H1 (cell line): ENCODE measurements around the gene SOX2. TPM values are rescaled to one million over a fixed set of nuclear protein-coding genes. Genes with fewer than 3 reads are reported as not detected.

Experiments
- CHD7 ChIP-seq: fragments of 300-600 bp; sonication (generic); IDR thresholded peaks from 2 replicates; pipeline ENCODE4 v1.7.1; 2012; ENCODE audit warnings: low read length, moderate library complexity, mild to moderate bottlenecking, inconsistent platforms; ENCODE audit not compliant: insufficient replicate concordance
- polyA plus RNA-seq, 7 experiments: library from polyadenylated mRNA; depleted of rRNA in 3 of 7; stranded (reverse) in 5 of 7; unstranded in 2 of 7; fragments of >200 nt in 5 of 7; fragments of 200-250 nt in 2 of 7; gene quantifications; 1 replicate in 5 of 7; 2 replicates in 1 of 7; 4 replicates in 1 of 7; pipeline versions ENCODE4 v1.2.1 to v1.2.3, GENCODE V29; 2011 to 2013; ENCODE audit warnings: missing spikeins in 2 of 7, mixed read lengths in 2 of 7
- total RNA-seq: library from RNA; stranded (reverse); fragmentation: NEBNext Ultra II Directional; extraction: Animal tissue kit (Norgen Biotek cat#: 25700); gene quantifications from 2 replicates; pipeline ENCODE4 v1.2.1, GENCODE V29; 2021

The SOX2 gene
- total and polyA plus RNA-seq, 2 of the 8 experiments (the other 6 are each of a cell fraction or from before 2014, with no cell fraction given), result 149 to 247 TPM

GRCh38 chr3:181719991-181720680, 8.4 kb downstream of the SOX2 start (continued):
- TF ChIP-seq CHD7, result no peak
